HG02884 (cell line): Measurements from ENCODE around the gene TRAM2.

Experiments
- ATAC-seq: cut with Tn5 transposase; IDR thresholded peaks from one replicate; pipeline ENCODE4 v1.9.1; 2021; ENCODE audit warnings: mild to moderate bottlenecking, moderate library complexity; ENCODE audit not compliant: unreplicated experiment

The TRAM2 gene, protein sequence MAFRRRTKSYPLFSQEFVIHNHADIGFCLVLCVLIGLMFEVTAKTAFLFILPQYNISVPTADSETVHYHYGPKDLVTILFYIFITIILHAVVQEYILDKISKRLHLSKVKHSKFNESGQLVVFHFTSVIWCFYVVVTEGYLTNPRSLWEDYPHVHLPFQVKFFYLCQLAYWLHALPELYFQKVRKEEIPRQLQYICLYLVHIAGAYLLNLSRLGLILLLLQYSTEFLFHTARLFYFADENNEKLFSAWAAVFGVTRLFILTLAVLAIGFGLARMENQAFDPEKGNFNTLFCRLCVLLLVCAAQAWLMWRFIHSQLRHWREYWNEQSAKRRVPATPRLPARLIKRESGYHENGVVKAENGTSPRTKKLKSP

GRCh38 chr6:52577022-52577777, at the start of gene TRAM2:
Gene TRAM2 (minus strand): TSS chr6:52577060. CDS start chr6:52576915, 145 bp downstream.
- peak; percentile 36 for ATAC-seq

GRCh38 chr6:52622810-52623209, 46.0 kb upstream of the TRAM2 start:
- ATAC-seq: no peak

- no peak for ATAC-seq
These were observed 44.8 kb upstream of the TRAM2 start for GRCh38 chr6:52621631-52622030.

- no peak for ATAC-seq
These were observed 44.0 kb upstream of the TRAM2 start for GRCh38 chr6:52620906-52621190.

DNA sequence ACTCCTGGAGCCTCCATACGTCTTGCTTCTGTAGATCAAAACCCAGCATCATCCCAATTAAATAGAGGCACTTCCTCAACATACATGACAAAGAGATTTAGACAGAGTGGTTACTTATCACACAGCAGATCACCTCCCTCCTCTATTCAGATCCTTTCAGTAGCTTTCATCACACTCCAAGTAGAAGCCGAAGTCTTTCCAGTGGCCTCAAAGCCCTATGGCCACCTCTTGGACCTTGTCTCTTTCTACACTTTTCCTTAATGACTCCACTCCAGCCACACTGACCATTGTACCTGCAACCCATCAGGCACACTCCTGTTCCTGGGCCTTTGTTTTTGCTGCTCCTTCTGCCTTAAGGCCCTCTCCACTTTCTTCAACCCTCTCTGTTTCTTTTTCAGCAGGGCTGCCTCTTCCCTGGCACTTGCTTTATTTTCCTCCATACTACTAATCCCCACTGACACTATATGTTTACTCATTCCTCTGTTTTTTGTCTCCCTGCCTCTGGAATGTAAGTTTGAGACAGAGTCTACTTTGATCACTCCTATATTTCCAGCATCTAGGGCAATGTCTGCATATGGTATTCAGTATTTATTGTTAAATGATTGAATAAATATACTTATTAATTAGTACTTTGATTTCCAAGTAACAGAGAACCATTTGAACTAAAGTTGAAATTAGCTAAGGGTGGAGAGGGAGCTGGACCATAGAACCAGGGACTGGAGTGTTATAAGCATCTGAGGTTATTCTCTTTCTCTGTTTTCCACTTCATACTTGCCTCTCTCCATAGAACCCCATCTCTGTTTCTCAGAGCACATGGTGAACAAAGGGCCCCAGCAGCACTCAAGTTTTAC, 43.4 kb upstream of the TRAM2 start:
- no peak for ATAC-seq

- ATAC-seq: no peak
These were observed 40.2 kb upstream of the TRAM2 start for GRCh38 chr6:52617087-52617486.

GRCh38 chr6:52616059-52616690, 39.3 kb upstream of the TRAM2 start:
- ATAC-seq: no peak

DNA sequence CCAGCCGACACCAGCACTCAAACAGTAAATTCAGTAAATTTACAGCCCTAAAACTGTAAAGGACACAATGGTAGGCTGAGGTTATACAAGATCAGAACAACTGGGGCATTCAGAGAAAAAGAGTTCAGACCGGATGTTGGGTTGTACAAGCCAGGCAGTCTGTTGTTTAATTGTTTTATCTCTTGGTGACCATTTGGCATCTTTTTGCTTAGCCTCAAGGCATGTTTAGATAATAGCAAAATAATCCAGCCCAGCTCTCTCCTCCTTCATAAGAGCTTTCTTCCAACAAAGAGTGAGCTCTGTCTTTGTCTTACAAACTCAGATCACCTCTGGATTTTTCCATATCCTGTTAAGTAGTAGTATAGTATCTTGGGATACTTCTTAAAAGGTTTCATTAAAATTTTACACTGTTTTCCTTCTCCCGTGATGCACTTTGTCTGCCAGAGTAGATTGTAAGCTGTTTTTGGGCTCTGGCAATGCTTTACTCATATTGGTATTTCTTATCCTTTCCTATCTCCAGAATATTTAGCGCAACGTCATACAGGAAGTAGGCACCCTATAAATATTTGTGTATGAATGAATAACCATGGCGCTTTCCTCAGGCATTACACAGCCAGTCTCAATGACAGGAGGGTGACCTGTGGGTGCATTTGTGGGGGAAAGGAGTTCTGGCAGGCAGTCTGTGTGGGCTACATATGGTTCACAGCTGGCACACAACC, 35.6 kb upstream of the TRAM2 start:
- no peak for ATAC-seq

DNA sequence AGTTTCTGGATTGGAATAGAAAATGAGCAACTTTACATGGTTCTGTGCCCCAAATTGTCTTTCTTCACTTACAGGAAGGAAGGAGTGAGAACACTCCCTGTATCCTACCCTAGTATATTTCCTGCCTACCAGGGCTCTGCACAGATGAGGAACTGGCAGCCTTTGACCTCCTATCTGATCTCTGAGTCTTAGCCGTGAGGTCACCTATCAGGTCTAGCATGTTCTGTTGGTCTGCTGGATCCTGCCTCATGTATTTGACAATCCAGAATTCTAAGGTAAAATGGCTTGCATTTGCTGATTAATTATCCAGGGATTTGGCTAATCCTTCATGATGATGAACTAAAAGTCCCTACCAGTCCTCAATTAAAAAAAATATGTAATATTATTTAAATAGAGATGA, 35.0 kb upstream of the TRAM2 start:
- ATAC-seq: no peak

GRCh38 chr6:52610745-52611355, 34.0 kb upstream of the TRAM2 start:
- ATAC-seq: no peak

GRCh38 chr6:52610011-52610410, 33.2 kb upstream of the TRAM2 start:
- no peak for ATAC-seq

- no peak for ATAC-seq
These were observed 28.8 kb upstream of the TRAM2 start for GRCh38 chr6:52605610-52606185.

- peak; percentile 50 for ATAC-seq
These were observed 26.3 kb upstream of the TRAM2 start for GRCh38 chr6:52603000-52603795.

DNA sequence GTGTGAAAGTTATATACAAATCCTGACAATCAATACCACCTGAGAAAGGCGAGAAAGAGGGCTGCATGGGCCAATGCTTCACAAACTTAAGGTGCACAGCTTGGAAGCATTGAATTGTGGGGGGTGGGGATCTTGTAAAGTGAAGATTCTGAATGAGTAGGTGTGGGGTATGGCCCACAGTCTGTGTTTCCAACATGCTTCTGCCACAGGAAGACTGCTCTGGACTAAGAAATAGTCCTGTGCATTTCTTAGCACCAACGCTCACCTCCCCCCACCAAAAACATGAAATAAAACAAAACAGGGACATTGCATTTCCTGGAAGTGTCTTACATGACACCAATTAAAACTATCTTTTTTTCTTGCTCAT, 21.9 kb upstream of the TRAM2 start:
- no peak for ATAC-seq

GRCh38 chr6:52598123-52598823, 21.4 kb upstream of the TRAM2 start:
- no peak for ATAC-seq

DNA sequence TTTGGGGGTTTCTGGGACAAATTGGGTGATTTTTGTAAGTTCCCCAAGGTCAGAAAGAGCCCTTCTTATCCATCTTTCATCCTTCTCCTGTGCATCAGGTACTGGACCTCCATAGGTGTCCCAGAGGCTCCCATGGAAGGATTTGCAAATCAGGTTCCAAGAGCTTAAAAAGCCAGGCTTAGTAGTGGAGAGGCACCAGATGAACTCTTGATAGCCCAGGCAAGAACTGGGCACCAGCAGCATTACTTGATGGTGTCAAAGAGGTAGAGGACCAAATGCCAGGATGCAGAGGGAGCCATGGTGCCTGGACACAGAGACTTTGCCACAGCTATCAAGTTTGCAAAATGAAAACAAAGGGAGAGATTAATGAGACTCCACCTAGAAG, 20.9 kb upstream of the TRAM2 start:
- ATAC-seq: no peak

DNA sequence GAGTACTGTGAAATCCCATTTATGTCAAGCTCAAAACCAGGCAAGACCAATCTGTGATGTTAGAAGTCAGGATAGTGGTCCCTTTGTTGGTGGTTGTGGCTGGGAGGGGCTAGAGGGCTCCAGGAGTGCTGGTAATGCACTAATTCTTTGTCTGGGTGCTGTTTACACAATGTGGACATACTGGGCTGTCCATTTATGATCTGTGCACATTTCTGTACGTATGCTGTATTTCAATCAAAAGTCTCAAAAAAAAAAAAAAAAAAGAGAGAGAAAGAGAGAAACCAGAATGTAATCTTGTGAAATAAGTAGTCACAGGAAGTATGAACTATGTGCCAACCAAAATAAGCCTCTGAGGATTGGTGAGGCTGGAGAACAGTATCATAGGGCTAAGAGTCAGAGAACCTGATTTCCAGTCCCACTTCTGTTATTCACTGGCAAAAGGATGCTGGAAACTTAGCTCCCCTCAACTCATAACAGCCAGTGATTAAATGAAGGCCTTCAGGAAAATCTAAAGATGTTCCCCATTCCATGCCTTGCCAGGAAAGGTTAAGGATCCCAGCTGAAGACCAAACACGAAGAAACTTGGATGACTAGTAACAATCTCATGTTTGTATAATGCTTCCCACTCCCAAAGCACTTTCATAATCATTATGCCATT, 19.6 kb upstream of the TRAM2 start:
- ATAC-seq: no peak

DNA sequence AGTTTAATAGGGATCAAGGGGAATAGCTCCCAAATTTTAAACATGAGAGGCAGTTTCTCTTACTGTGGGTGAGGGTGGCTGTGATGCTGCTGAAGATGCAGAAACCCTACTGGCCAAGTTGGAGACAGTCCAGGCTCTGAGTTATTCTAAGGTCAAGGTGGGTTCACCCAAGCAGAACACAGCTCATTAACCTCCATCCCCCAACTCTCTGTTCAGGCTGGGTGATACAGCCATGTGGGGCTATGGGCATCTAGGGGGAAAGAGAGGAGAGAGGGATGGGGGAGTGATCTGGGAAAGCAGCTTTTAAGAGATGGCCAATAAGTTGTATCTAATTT, 18.9 kb upstream of the TRAM2 start:
- peak; percentile 42 for ATAC-seq
